ENCODE measurements around the gene POU6F2. TPM values are rescaled to one million over a fixed set of nuclear protein-coding genes. Genes with fewer than 3 reads are reported as not detected.

The POU6F2 gene
- total RNA-seq, 1 donor from 2014 or later = 0.04 TPM

DNA sequence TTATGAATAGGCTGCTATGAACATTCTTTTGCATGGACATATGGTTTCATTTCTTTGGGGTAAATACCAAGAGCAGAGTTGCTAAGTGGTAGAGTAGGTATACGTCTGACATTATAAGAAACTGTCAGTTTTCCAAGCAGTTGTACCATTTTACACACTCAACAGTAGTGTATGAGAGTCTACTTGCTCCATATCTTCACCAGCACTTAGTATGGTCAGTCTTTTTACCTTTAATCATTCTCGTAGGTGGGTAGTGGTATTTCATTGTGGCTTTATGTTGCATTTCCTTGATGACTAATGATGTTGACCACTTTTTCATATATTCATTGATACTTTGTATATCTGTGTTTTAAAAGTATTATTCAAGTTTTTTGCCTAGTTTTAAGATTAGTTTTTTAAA lies 45.1 kb downstream of the POU6F2 start:
- TF ChIP-seq, protein P1, sequence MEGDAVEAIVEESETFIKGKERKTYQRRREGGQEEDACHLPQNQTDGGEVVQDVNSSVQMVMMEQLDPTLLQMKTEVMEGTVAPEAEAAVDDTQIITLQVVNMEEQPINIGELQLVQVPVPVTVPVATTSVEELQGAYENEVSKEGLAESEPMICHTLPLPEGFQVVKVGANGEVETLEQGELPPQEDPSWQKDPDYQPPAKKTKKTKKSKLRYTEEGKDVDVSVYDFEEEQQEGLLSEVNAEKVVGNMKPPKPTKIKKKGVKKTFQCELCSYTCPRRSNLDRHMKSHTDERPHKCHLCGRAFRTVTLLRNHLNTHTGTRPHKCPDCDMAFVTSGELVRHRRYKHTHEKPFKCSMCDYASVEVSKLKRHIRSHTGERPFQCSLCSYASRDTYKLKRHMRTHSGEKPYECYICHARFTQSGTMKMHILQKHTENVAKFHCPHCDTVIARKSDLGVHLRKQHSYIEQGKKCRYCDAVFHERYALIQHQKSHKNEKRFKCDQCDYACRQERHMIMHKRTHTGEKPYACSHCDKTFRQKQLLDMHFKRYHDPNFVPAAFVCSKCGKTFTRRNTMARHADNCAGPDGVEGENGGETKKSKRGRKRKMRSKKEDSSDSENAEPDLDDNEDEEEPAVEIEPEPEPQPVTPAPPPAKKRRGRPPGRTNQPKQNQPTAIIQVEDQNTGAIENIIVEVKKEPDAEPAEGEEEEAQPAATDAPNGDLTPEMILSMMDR (IDR thresholded peaks at IDR 0.05; ENCODE audit: insufficient read depth, low read length, poor library complexity, severe bottlenecking) = no peak
- Histone ChIP-seq H3K4me3 (ENCODE audit: low read depth, low read length) (no peak overlapping the region), H3K27me3 (ENCODE audit: control insufficient read depth, insufficient read depth, low read length) (no peaks in the 10 kb centered on the region), H3K36me3 (ENCODE audit: control insufficient read depth, insufficient read depth, low read length) (no peaks in the 10 kb centered on the region)
- no peak for DNase-seq (ENCODE audit: low read depth)

DNA sequence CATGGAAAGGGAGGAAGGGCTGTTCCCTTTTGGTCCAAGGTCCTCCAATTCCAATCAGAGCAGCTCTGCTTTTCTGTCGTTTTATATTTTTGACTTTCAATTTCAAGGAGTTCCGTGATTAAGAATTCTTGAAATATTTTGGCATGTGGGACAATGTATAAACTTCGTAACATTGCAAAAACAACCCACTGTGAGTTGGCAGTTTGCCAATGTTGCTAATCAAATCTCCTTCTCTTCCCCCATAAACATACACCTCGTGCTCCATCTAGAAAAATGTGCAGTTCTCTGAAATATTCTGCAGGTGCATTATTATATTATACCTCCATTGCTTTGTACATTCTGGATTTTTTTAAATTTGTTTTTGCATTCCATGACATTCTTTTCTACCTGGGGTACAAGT lies 49.8 kb downstream of the POU6F2 start:
- TF ChIP-seq, protein P1 (IDR thresholded peaks at IDR 0.05; ENCODE audit: insufficient read depth, low read length, poor library complexity, severe bottlenecking) = no peak

DNA sequence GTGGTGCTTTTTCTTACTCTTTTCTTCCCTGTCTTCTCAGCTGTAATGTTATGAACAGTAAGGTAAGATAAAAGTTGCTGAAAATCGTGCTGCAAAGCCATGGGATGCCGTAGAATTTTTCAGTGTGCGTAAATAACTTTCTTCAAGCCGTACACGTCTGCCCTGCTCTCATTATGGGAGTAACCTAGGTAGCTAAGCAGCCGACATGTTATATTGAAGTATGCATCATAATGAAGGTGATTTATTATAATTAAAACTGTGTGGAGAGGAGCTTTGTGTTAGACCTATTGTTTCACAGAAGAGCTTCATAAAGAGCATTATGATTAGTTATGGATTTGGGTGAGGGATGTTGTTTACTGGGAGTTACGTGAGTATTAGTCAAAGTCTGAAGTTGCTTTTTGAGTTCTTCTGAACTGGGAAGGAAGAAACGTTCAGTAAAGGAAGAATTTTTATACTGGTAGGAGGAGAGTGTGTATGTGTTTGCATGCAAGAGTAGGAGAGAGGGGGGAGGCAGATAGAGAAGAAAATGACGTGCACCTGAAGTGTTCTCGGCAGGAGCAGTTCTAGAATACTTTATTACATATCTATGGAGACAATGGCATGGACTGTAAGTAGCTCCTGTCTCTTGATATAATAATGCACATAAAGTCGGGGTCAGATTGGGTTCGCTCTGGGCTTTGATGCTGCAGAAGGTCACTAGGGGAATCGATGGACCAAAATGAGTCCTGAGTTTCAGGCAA lies 56.3 kb downstream of the POU6F2 start:
- TF ChIP-seq, protein P1 (IDR thresholded peaks at IDR 0.05; ENCODE audit: insufficient read depth, low read length, poor library complexity, severe bottlenecking) = no peak
- Histone ChIP-seq H3K27me3 (ENCODE audit: control insufficient read depth, insufficient read depth, low read length) (no peaks in the 10 kb centered on the region), H3K36me3 (ENCODE audit: control insufficient read depth, insufficient read depth, low read length) (no peaks in the 10 kb centered on the region), H3K4me3 (ENCODE audit: low read depth, low read length) (no peak overlapping the region)
- no peak for DNase-seq (ENCODE audit: low read depth)

More for the DNA sequence above, 49.8 kb downstream of the POU6F2 start:
- no peak for DNase-seq (ENCODE audit: low read depth)
- no peaks in the 10 kb centered on the region for H3K36me3 ChIP-seq (ENCODE audit: control insufficient read depth, insufficient read depth, low read length)
- no peak overlapping the region for H3K4me3 ChIP-seq (ENCODE audit: low read depth, low read length)
- no peaks in the 10 kb centered on the region for H3K27me3 ChIP-seq (ENCODE audit: control insufficient read depth, insufficient read depth, low read length)

DNA sequence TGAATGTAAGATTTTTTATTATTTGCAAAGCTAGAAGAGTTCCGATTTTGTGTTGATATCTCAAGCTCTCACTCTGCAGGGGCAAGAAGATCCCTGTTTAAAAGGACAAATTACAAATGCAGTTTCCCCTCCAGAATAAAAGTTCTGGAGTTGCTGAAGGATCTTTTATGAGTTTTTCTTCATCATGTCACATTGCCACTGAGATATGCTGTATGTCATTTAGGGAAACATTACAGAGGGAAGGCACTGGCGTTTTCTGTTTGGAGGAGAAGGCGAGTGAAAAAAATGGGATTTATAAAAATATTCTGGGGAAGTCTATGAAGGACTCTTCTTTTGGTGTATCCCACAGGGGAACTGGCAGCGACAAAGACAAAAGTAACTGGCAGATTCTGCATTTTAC lies 57.4 kb downstream of the POU6F2 start:
- H3K36me3 ChIP-seq (ENCODE audit: control insufficient read depth, insufficient read depth, low read length) = no peaks in the 10 kb centered on the region
- no peak overlapping the region for H3K4me3 ChIP-seq (ENCODE audit: low read depth, low read length)
- TF ChIP-seq, protein P1 (IDR thresholded peaks at IDR 0.05; ENCODE audit: insufficient read depth, low read length, poor library complexity, severe bottlenecking) = no peak
- DNase-seq (ENCODE audit: low read depth) = no peak
- no peaks in the 10 kb centered on the region for H3K27me3 ChIP-seq (ENCODE audit: control insufficient read depth, insufficient read depth, low read length)

DNA sequence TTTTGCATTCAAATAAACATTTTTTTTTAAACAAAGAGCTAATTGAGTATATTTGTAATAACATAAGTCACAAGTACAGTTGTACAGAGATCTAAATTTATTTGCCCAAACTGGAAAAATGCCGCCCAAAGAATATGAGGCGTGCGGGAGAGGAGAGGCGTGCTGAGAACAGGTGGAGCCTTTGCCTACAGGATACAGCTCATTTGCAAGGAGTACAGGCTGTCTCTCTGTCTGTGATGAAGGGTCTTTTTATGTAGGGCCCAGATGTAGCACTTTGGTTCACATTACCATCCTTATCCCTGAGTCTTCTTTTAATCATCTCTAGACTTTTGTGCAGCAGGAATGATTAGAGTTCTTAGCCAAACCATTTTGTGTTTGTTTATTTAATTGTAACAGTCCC lies 58.2 kb downstream of the POU6F2 start:
- Histone ChIP-seq H3K27me3 (ENCODE audit: control insufficient read depth, insufficient read depth, low read length) (no peaks in the 10 kb centered on the region), H3K36me3 (ENCODE audit: control insufficient read depth, insufficient read depth, low read length) (no peaks in the 10 kb centered on the region), H3K4me3 (ENCODE audit: low read depth, low read length) (no peak overlapping the region)
- TF ChIP-seq, protein P1 (IDR thresholded peaks at IDR 0.05; ENCODE audit: insufficient read depth, low read length, poor library complexity, severe bottlenecking) = no peak
- no peak for DNase-seq (ENCODE audit: low read depth)

DNA sequence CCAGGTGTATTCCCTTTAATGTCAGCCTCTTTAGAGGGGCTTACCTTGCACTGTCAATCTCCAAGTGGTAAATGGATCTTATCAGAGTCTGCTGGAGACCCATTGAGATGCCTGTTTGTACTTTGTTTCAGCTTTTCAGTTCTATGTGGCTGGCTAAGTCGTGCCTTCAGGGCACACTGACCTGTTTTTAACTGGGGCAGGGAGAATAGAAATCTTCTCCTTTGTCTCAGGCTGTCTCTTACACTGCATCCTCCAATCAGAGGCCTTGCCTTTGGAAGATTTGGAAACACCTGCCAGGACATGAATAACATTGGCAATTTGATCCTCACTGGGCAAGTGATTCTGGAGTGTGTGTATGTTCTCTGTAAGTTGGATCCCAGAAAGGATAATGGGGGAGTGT lies 65.0 kb downstream of the POU6F2 start:
- no peak for DNase-seq (ENCODE audit: low read depth)
- Histone ChIP-seq H3K36me3 (ENCODE audit: control insufficient read depth, insufficient read depth, low read length) (no peaks in the 10 kb centered on the region), H3K4me3 (ENCODE audit: low read depth, low read length) (no peak overlapping the region), H3K27me3 (ENCODE audit: control insufficient read depth, insufficient read depth, low read length) (no peaks in the 10 kb centered on the region)
- TF ChIP-seq, protein P1 (IDR thresholded peaks at IDR 0.05; ENCODE audit: insufficient read depth, low read length, poor library complexity, severe bottlenecking) = no peak
